NCI-H82 treated with DMSO at 0.1 percent for 48 hours (cell line): ENCODE data around the gene BHLHE41.

Source experiments
- DNase-seq: peaks from one replicate; lab custom pipeline; 2025; ENCODE audit not compliant: unreplicated experiment; lab: John Stamatoyannopoulos, UW

BHLHE41 gene

DNA sequence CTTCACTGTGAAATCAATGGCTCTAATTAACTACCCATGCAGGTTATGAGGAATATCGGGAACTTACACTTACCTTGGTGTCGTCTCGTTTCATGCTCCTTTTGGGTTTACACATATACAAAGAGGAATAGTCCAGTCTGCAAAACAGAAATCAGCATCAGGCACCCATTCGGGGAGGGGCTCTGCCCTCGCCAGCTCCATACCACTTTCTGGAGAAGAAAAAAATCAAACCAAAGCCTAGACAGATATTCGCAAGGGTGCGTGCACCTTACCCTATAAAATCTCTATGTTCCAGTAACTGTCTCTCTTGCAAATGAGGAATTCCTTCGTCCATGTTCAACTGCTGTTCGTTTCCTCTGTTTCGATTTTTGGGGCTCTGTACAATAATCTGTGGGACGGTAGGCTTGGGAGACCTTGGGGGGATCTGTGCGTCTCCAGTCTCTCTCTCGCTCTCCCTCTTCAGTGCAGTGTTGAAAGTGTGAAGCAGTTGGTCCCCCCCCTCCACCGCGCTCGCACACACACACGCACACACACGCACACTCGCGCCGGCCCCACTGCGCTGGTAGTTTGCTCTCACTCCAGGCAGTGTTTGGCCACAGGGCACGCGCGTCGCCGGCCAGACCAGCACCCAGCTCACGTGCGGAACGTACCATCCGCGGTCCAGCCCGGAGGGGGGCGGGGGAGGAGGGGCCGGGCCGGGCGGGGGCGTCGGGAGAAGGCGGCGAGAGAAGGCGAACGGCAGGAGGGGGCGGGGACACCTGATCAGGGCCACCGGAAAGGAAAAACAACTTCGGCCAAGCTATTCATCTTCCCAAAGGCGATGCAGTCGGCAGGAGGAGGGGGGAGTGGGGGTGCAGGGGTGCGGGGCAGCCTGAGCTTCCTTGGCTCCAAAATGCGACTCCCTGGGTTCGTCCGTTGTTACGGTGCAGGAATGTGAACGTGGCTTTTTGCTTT lies at the start of gene BHLHE41:
Gene BHLHE41 (minus strand): TSS at position 592 of the 954 bp plus-strand sequence. CDS start 258 bp downstream, at position 334.
- no peak for DNase-seq

DNA sequence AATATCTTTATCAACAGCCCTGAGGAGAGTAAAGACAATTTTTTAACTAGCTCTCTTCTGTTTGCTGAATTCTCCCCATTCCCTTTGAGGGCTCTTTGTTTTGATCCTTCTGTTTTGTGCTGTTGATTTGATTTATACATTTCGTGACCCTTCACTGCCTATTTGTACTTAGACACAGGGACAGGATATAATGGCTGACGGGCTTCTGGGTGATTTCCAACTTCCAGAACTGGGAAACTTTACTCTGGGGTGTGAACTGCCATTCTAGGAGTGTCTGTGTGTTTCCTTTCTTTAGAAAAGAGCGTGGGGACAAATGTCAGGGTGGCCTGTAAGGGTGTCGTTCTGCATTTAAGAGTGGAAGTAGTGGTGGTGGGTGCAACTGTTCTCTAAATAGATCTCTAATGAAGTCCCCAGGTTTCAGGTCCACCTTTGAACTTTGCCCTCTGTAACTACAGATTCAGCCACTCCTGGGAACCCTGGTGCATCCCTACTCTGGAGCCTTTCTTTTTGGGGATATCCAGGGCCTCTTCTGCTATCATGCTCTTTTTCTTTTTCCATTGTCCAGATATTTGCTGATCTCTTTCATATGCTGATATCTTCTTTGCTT lies 48.2 kb upstream of the BHLHE41 start:
- DNase-seq: no peak

DNA sequence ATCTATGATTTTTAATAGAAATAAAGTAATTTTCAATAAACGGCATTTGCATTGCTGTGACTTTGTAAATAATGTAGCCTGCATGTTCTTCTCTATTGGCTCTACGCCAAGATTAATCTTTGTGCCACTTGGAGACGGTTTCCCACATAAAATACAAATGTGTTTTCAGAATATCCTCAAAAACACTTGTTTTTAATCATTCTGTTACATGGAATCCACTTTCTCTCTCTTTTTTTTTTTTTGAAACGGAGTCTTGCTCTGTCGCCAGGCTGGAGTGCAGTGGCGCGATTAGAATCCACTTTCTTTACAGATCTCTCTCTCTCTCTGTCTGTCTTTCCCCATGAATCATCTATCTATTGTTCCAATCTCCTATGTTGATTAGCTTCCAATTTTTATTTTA lies 47.7 kb upstream of the BHLHE41 start:
- no peak for DNase-seq

DNA sequence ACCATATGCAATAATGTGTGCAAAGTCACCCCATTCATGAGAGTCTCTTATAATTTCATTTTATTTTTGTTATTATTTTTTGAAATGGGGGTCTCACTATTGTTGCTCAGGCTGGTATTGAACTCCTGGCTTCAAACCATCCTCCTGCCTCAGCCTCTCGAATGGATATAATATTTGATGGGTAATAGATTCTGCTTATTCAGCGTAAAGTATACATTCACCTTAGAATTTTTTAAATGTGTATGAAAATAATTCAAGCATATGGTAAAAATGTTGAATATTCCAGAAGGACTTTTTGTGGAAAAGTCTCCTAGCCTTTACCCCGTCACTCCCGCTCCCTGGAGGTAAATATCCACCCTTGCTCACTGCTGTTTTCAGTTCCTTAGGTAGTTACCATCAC lies 47.2 kb upstream of the BHLHE41 start:
- no peak for DNase-seq

DNA sequence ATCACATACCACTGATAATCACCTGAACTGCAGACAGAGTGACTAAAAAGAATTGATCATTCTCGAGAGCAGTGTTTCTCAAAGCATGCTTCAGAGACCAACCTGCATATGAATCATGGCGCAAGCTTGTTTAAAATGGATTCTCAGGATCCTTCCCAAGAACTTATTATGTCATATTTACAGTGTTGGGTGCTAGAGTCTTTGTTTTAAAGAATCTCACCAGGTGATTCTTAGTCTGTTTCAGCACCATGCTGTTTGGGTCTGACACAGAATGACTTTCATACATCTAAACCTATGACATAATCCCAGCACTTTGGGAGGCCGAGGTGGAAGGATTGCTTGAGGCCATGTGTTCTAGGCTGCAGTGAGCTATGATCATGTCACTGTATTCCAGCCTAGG lies 39.3 kb upstream of the BHLHE41 start:
- no peak for DNase-seq

DNA sequence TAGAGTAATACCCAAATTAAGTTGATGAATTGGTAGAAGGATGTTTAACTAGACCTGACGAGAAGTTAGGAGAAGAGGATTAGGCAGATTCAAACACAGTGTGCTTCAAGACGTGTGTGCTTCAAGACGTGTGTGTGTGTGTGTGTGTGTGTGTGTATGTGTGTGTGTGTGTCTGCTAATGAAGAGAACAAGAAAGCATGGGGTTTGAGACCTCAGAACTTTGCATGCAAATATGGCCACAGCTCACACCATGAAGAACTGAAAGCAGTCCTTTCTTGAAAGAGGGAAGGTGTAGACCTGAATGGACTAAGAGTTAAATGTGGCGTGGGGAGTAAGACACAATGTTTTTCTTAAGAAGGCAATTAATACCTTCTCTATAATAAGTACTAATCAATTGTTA lies 38.1 kb upstream of the BHLHE41 start:
- DNase-seq: no peak

DNA sequence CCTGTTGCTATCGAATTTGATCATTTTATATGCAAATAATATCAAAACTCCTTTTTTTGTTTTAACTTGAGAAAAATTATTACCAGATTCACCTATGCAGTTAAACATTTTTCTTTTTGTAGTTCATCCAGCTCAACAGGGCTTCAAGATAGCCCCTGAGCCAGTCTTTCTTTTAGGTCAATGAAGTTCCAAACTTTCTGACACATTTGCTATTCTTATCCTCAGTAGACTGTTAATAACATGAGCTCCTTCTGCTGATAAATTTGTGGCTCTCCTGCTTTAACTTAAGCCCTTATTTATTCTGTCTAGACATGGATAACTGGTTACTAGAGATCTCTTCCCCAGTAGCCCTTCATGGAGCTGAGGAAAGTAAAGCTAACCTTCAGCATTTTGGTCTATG lies 37.3 kb upstream of the BHLHE41 start:
- DNase-seq: no peak

DNA sequence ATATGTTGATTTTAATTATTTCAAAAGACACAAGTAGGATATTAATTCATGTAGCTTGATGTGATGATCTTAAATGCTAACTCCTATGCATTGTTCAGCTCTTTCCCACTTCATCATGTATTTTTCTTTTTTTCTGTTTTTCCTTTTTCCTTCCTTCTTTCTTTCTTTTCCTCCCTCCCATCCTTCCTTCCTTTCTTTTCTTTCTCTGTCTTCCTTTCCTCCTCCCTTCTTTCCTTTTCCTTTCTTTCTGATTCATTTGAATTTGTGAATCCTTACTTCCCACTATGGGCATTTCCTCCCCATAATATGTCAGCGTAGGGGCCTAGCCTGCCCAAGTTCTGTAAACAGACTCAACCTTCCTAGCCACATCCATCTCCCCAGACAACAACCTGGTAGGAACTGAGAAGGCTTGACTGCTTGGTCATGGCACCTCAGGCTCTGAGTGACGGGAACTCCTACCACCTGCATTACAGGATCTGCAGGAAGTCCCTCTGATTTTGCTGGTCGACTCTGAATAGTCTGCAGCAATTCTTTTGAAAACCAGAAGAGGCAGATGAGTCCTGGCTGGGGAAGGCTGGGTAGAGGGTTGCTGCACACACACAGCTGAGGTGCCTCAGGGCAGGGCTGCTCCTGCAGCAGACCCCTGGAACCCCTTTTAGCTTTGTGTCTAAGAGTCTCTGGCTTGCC lies 33.4 kb upstream of the BHLHE41 start:
- DNase-seq: no peak

DNA sequence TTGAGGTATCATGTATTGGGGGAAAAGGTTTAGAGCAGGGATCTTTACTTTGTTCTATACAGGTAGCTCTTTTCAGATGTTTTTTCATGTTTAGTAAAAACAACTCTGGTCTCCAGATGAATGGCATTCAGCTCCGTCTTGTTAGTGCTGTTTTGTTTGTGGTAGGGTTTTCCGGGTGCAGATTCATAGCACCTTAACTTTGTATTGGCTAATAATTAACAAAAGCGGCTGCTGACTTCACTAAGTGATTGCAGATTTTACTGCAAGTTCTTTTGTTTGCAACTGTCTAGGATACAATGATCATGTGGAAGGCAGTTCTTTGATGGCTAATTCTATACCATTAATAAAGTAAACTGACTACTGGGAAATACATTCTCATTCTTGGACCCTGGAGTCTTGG lies 32.2 kb upstream of the BHLHE41 start:
- no peak for DNase-seq

DNA sequence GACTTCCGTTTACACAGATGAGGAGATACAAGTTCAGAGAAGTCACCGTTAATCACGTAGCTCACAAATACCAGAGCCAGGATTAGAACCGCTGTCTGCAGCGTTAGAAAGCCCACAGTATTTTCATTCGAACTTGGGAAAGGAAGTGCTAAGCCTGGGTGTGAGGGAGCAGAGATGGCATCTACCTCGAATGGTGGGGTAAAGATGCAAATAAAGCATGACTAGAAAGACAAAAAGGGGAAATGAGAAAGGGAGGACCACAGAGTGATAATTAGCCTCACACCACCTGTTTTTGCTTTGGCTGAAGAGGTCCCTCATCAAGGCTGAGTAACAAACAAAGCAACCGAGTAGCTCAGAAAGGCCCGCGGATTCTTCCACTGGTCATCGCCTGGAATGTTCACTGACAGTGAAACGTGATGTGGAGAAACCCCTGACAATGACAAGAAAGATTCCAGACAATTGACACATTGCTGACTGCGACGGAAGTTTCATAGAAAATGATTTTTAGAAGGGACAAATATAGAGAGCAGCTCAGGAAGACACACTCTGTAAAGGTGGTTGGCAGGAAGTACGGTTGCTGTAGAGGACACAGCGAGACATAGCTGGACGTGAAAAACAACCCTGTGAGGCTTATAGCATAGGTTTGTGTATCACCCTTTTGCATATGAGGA lies 31.5 kb upstream of the BHLHE41 start:
- no peak for DNase-seq

DNA sequence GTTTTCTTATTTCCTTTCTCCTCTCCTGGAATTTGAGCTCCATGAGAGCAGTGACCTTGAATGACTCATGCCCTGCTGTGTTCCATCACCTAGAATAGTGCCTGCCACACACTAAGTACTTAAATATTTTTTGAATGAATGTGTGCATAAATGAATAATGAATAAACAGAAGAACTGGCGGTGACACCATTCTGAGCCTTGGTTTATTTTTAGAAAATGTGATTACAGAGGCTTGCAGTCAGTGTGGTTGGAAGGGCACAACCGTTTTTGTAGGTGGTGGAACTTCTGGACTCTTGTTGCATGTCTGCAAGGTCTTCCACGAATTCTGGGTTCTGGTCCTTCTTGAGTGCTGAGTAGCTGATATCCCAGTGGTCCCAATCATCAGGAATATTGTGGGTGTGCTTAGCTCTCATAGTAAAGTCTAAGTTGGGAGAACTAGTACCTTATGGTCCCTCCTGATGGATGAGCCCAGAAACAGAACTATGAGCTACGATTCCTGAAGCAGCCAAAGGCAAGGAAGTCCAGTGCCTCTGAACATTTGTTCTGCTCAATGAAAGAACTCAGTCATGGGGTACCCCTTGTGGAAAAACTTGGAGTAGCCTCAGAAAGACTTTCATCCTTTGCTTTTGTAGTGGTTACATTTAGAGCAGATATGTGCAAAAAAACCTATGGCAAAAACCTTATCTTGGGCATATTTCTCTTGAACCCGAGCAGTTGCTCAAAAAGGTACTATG lies 28.8 kb upstream of the BHLHE41 start:
- no peak for DNase-seq

DNA sequence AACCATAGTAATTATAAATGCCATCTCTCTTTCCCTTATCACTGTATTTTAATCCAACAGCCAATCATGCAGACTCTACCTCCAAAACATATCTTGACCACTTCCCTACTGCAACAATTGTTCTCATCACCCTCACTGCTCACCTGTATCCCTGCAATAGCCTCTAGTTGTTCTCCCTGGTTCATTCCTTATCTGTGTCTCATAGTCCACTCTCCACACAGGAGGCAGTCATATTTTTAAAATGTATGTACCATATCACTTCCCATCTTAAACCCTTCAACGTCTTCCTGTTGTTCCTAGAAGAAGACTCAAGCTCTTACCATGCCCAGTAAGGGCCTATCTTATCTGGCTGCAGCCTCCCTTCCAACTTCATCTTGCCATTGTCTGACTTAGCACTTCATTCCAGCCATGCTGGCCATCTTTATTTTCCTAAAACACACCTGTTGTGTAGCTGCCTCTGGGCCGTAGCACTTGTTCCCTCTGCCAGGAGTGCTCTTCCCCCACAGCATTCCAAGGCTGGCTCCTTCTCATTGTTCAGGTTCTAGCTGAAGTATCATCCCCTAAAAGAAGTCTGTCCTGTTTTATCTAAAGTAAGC lies 27.8 kb upstream of the BHLHE41 start:
- DNase-seq: no peak

DNA sequence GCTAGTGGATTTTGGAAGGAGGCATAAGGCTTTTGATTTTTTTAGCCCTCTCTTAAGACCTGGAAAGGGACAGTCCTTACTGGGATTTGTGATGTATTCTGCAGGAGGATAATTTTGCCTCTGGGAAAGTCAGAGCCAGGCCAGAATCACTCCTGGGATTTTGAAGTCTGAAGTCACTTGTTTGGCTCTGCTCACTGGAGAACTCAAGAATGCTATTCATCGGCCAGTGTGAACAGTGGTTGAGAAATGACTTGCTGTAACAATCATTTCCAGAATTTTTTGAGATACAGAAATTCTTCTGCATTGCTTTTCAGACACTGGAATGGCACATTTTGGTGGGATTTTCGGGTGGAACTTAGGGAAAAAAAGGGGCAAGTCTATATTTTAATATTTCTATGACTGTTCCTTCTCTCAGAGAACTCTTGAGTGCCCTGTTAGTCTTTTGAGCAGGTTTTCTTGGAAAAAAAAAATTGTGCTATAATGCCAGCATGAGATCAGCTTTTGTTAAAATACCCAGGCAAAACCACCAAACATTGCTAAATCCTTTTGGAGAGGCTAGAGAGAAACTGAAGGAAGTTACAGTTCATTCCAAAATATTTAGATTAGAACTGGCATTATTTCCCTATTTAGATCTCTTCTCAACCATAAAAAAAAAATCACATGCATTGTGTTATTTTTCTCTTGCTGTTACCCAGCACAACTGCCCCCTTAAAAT lies 26.1 kb upstream of the BHLHE41 start:
- no peak for DNase-seq

DNA sequence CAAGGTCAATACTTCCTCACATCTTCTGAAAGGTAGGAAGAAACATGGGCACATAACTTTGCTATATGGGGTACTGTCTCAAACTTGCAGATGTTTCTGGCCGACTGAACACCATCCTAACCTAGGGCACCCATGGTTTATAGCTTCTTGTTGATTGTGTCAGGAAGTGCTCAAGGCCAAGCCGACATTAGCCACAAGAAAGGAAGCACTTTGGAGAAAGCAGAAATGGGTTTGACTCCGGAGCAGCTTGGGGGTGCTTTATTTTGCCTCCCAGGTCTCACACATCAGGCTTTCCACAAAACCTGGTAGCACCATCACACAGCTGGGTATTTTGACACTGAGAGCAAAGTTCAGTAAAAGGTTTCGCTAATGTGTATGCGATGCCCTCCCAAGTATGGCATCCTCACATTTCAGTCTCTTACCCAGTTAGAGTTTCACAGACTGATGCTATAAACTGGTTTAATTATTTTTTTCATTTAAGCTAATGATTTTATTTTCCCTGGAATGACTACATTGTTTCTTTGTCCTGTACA lies 25.2 kb upstream of the BHLHE41 start:
- DNase-seq: no peak

DNA sequence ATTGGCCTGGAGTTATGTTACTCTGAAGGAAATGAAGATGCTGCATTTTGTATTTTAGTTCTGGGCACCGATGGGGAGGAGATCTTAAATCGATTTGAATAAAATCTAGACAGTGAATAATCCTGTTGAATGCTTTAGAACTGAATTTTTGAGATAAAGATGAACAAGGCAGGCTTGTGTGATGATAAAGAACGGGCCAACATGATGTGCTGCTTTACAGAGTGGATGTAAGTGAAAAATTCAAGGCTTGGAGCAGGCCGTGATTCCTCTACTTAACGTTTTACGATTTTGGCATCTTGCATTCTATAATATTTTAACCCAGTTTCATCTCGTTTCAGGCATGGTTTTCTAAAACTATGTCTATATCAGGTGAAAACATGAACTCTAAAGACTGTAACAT lies 23.5 kb upstream of the BHLHE41 start:
- no peak for DNase-seq

DNA sequence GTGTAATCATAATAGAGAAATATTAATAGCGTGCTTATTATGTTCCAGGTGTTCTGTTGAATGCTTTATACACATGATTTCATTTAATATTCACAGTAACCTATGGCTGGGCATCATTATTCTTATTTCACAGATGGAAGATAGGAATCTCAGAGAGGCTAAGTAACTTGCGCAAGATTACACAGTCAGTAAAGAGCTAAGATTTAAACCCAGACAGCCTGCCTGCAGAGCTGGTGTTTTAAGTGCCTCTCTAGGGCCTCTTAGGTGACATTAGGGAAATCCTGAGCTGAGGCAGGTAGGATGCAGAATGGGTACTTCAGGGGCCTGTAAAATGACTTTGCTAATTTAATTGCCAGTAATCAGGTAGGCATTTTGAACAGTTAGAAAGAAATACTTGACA lies 18.5 kb upstream of the BHLHE41 start:
- no peak for DNase-seq

DNA sequence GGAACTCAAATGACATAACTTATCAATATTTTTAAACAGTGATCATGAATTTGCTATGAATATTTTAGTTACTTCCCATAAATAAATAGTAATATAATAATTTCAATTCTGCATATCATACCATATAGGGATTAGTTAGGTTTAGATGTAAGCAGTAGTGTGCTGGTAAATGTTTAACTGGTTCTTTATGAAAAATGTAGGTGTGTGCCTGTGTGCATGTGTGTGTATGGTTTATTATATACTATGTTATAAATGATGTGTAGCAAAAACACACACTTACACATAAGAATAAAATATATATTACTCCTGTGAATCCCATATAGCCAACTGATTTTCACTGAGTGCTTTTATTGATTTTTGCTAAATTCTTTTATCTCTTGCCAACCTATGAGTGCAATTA lies 14.0 kb upstream of the BHLHE41 start:
- DNase-seq: no peak

DNA sequence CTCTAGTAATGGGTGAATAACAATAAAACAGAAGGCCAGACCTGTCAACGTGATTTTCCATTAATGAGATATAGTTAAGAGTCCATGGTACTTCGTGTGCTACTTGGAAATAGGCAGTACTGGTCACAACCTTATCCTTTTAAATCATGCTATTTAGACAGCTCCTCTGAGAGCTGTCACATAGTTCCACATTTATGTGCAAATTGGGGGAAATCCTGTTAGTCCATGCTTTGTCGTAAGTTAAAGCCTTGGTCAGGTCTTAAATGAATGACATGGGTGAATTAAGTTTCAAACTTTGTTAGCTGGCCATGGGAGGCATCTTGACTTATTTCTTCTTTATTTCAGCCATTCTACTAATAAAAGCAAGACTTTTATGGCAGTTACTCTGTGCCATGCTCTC lies 11.9 kb upstream of the BHLHE41 start:
- no peak for DNase-seq

DNA sequence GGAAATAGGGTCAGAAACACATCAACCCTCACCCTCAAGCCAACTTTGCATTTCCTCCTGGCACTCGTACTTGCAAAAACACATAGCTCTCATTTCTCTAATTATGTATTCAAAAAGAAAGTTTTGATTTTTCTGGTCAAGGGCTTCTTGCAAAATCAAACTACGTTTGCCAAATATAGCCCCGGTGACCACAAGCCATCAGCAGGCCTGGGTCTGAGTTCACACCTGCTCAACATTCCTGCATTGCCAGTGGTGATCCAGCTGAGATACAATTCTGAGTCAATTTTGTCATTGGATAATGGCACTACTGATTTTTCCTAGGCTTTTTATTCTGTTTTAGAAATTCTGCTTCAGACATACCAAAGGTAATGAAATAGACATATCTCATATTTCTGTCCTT lies 10.7 kb upstream of the BHLHE41 start:
- no peak for DNase-seq
